ENCODE data around the gene OCLN.
A peak's percentile ranks its signal among the peaks of the same experiment; 100 is the strongest.
"Not testable (repeated sequence)": the region's sequence is repeated elsewhere in the genome, so short reads cannot be mapped to it uniquely, and the experiment has no call there.

The OCLN gene

DNA sequence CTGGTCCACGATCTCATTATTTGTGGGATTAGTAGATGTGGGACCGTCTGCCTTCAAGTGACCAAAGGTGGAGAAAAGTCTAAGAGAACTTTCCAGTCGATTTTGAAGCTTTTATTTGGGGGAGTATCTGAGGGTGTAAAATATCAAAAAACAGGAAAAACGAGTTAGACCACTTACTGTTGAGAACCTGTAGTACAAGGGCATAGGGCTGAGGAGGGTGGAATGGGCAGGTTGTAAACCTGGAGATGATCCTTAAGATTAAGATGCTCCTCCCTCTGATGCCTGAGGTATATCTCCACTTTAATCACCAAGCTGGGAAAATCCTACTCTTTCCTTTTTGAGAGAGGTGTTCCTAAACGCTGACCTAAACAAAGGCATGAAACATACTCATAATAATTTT lies 35.4 kb downstream of the OCLN start:
- H3K4me3 ChIP-seq (ENCODE audit: low read depth, low read length) = no peak overlapping the region
- TF ChIP-seq, protein P1, sequence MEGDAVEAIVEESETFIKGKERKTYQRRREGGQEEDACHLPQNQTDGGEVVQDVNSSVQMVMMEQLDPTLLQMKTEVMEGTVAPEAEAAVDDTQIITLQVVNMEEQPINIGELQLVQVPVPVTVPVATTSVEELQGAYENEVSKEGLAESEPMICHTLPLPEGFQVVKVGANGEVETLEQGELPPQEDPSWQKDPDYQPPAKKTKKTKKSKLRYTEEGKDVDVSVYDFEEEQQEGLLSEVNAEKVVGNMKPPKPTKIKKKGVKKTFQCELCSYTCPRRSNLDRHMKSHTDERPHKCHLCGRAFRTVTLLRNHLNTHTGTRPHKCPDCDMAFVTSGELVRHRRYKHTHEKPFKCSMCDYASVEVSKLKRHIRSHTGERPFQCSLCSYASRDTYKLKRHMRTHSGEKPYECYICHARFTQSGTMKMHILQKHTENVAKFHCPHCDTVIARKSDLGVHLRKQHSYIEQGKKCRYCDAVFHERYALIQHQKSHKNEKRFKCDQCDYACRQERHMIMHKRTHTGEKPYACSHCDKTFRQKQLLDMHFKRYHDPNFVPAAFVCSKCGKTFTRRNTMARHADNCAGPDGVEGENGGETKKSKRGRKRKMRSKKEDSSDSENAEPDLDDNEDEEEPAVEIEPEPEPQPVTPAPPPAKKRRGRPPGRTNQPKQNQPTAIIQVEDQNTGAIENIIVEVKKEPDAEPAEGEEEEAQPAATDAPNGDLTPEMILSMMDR (IDR thresholded peaks at IDR 0.05; ENCODE audit: control insufficient read depth, extremely low read depth, insufficient read depth) = no peak
- peak; percentile 88 for DNase-seq (ENCODE audit: low read depth)

DNA sequence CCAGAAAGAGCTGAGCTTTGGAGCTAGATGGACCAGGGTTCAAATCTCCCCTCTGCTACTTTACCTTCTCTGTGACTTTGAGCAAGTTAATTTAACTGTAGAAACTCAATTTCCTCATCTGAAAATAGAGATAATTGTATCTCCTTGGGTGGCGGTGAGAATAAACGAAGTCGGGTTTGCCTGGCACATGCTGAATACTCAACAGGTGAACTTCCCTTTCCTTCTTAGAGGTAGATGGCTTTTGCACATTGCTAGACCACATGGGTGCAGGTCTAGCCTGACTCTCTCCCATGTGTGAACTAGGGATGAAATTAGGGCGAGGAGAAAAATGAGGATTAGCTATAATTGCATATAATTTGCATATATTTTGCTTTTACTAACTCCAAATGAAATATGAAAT lies 36.0 kb downstream of the OCLN start:
- no peak overlapping the region for H3K4me3 ChIP-seq (ENCODE audit: low read depth, low read length)
- DNase-seq (ENCODE audit: low read depth) = no peak
- TF ChIP-seq, protein P1 (IDR thresholded peaks at IDR 0.05; ENCODE audit: control insufficient read depth, extremely low read depth, insufficient read depth) = no peak

GRCh38 chr5:69530561-69531405 lies 38.2 kb downstream of the OCLN start:
- TF ChIP-seq, protein P1 (IDR thresholded peaks at IDR 0.05; ENCODE audit: control insufficient read depth, extremely low read depth, insufficient read depth) = no peak
- H3K4me3 ChIP-seq (ENCODE audit: low read depth, low read length) = no peak overlapping the region
- DNase-seq (ENCODE audit: low read depth) = no peak

- H3K4me3 ChIP-seq (ENCODE audit: low read depth, low read length) = no peak overlapping the region
- no peak for DNase-seq (ENCODE audit: low read depth)
- TF ChIP-seq, protein P1 (IDR thresholded peaks at IDR 0.05; ENCODE audit: control insufficient read depth, extremely low read depth, insufficient read depth) = no peak
These were observed 38.8 kb downstream of the OCLN start for GRCh38 chr5:69531406-69531801.

DNA sequence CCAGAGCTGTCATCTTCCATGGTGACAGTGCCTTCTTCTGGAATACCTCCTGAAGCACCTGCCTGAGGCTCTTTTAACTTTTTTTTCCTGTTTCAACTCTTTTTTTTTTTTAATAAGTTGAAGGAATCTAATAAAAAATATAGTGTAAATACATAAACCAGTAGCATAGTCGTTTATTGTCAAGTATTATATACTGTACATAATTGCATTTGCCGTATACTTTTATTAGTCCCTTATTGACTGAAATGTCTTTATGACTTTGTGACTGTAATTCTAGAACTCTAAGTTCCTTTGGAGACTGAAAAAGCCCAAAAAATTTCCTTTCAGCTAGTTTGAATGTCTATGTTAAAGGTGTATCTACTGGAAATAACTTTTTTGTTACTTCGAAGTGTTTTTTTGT lies 45.3 kb downstream of the OCLN start:
- not testable (repeated sequence) for DNase-seq (ENCODE audit: low read depth); H3K4me3 ChIP-seq (ENCODE audit: low read depth, low read length)

GRCh38 chr5:69538735-69539134 lies 46.1 kb downstream of the OCLN start:
- not testable (repeated sequence) for H3K4me3 ChIP-seq (ENCODE audit: low read depth, low read length); DNase-seq (ENCODE audit: low read depth)

DNA sequence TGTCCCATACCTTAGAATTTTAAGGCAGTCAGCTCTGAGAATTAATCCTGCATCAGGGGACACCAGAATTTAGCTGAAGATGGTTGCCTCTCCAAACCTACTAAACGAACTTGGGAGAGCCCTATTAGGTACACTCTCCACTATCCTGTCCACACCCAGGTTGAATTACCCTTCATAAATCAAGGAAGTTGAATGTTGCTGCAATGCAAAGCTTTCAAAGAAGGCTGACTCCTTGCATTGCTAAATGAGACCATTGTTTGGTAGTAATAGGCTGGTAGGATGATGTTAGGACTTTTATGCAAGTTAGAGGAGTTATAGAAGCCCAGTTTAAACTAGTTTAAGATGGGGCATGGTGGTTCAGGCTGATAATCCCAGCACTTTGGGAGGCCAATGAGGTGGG lies 48.8 kb downstream of the OCLN start:
- not testable (repeated sequence) for DNase-seq (ENCODE audit: low read depth); H3K4me3 ChIP-seq (ENCODE audit: low read depth, low read length)

DNA sequence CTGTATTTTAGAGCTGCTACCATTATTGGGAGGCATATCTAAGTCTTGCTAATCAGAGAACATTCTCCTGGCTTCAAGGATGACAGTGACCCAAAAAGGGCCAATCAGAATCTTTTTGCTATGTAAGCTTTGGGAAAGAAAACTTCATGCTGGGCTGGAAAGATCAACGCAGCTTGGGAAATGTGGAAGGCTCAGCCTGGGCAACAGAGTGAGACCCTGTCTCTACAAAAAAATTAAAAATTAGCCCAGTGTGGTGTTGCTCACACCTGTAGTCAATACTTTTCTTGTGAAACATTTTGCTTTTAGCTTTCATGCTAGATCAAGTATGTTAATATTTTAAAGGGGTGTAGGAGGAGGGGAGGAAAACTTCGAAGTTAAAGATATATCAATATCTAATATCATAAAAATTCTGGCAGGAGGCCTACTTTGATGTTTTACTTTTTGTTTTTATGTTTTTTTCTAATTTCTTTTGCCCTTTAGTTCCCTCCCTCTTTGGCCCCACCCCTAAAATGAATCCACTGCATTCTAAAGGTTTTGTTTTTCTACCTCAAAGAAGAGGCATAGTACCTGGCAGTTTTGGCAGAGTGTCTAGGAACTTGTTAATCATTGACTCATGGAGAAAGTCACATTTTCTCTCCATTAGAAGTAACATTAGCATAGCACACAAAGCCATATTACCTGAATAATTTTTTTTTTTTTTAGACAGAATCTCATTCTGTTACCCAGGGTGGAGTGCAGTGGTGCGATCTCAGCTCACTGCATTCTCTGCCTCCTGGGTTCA lies 50.4 kb downstream of the OCLN start:
- H3K4me3 ChIP-seq (ENCODE audit: low read depth, low read length); DNase-seq (ENCODE audit: low read depth): not testable (repeated sequence)

DNA sequence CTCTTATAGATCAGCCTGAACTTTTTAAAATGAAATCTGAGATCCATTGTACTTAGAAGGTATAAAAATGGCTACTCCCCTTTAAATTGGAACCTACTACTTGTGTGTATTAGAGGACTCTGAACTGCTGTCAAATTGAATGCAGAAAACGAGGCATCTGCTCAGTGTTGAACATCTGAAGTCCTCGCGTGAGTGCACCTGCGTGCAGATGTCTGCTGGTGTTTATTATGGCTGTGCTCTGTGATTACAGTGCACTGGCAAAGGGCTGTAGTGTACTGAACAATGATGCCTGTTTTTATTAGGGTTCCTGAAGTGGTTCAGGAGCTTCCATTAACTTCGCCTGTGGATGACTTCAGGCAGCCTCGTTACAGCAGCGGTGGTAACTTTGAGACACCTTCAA lies 52.0 kb downstream of the OCLN start:
- DNase-seq (ENCODE audit: low read depth); H3K4me3 ChIP-seq (ENCODE audit: low read depth, low read length): not testable (repeated sequence)
